ENCODE data around the gene COL4A1.

Gene COL4A1

DNA sequence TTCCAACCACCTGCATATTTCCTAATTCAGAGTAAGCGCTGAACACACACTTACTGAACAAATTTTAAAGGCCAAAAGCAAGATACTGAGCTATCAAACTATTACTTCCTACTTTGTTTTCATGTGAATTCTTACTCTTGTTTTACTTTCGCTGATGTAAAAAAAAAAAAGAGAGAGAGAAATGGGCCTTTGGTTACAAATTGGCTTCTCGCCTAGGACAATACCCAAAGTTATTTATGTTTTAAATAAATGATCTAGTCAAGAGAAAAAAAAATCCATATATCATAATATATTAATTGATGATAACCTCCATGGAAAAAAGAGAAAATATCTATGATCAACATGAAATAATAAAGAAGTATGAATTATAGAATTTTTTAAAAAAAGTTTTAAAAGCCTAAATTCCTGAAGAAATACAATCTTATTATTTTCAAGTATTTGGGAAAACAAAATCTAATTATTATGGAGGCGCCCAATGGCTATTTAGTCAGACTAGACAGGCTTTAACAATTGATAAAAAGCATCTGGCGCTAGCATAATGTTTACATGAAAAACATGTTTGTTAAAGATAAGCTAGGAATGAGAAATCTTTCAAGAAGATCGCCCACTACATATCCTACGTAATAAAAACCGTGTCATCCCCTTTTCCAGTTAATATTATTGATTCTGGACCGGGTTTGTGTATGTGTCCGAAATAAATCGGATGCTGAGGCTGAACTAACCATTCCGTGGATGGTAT is 9.0 kb downstream of the COL4A1 start:
- no peak for DNase-seq (ENCODE audit: insufficient read length, low spot score)
- FAIRE-seq: no peak

DNA sequence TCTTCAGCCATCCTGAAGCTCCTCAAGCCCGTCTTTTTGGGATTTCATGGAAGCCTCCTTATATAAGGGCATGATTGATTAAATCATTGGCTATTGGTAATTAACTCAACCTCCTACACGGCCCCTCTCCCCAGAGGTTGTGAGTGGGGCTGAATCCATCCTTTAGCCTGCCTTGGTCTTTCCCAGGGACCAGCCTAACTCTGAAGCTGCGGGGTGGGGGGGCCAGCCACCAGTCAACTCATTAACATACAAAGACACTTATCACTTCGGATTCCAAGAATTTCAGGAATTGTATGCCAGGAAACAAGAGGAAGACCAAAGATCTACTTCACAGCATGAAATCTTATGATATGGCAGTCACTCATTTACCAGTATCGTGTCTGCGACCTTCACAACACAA is 9.9 kb downstream of the COL4A1 start:
- FAIRE-seq (no peak), DNase-seq (ENCODE audit: insufficient read length, low spot score) (no peak)

DNA sequence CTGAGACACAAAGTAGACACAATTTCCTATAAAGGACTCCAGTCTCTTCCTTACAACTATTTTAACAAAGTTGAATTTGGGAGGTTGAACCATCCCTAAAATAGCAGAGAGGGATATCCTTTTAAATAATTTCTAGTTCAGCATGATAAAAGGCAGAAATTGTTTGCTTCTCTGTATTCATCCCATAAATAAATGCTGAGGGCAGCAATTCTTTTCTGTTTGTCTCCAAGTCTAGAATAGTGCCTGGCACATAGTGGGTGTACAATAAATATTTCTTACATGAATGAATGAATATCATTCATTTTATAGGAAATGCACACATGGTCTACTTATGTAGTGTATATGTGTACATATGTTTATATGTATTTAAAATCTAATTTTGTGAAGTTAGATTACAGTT is 12.3 kb downstream of the COL4A1 start:
- FAIRE-seq (no peak), DNase-seq (ENCODE audit: insufficient read length, low spot score) (no peak)

DNA sequence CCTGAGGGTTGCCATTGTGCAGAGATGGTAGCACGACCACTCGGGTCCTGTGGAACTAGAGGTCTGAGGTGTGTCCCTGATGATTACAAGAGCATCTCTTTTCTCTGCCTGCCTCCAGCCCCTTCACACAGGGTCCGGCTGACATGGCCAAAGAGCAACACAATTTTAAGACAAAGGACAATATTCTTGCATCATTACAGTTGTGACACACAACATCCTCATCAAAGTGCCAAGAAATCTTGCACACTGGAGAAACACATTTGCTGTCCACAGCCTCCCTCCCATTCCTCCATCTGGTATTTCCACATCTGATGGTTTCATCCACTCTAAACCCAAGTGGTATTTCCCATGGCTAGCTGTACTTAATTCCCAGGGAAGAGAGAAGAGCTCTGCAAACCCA is 12.8 kb downstream of the COL4A1 start:
- FAIRE-seq (no peak), DNase-seq (ENCODE audit: insufficient read length, low spot score) (no peak)

DNA sequence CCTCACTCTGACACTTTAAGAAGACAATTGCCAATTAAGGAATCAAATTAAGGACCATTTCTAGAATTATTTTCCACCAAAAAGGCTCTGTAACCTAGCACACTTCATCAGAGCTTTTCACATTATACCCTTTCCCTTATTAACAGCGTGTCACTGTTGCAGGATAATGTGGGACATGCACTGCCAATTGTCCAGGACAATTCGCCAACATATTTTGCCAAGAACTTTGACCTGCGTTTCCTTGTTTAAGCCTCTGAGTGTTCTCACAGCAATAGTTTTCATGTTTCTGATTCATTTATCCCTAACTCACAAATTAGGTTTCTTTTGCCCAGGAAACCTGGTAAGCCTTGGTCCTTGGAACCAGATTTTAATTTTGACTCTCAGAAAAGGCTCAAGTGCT is 13.3 kb downstream of the COL4A1 start:
- DNase-seq (ENCODE audit: insufficient read length, low spot score) (no peak), FAIRE-seq (no peak)

DNA sequence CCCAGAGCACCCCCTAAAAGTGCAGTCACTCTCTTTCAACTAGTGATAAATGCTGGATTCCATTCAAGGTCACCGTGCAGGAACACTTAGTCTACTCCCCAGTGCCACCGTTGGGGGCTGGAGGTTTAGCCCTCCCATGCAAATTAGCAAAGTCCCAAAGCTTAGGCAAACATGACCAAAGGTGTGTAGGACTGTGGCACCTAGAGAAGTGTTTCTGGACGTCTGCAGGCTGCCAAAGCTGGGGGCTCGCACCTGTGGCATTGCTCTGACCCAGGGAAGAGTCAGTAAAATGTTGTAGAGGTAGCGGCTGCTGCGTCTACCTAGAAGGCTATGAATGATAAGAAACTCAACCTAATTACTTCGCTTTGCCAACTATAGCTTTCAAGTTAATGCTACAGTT is 13.9 kb downstream of the COL4A1 start:
- DNase-seq (ENCODE audit: insufficient read length, low spot score): no peak
- FAIRE-seq: no peak

DNA sequence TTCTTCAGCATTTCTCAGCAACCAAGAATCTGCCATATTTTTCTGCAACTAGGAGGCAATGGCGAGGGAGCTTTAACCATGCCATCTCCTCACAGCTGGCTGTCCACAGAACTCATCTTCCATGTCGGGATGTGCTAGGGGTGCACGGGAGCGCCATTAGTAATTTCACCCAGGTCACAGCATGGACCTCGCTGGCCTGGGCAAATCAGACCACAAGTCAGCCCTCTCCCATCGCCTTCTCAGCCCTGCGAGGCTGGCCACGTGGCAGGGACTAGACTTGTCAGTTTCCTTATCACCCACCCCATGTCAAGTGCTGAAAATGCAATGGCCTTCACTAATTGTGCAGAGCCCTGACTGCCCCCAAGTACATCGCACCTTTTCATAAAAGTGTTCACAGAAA is 15.7 kb downstream of the COL4A1 start:
- no peak for FAIRE-seq
- no peak for DNase-seq (ENCODE audit: insufficient read length, low spot score)

DNA sequence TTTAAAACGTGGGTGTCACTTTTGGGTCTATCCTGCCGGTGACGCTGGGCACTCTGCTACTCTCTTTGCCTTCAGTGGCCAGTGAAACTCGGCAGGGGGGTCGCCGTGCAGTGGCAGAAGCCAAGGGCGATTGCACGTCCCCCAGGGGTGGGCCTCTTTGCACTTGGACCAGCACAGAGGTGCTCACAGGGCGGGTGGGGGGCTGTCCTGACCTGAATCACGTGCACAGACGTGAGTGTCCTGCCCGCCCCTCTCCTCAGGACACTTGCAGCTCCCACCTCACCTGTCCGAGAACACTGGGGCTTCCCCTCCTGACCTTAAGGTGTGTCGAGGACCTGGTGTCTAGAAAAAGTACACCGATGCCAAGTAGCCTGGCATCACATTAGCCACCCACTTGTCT is 16.1 kb downstream of the COL4A1 start:
- DNase-seq (ENCODE audit: insufficient read length, low spot score) (no peak), FAIRE-seq (no peak)

DNA sequence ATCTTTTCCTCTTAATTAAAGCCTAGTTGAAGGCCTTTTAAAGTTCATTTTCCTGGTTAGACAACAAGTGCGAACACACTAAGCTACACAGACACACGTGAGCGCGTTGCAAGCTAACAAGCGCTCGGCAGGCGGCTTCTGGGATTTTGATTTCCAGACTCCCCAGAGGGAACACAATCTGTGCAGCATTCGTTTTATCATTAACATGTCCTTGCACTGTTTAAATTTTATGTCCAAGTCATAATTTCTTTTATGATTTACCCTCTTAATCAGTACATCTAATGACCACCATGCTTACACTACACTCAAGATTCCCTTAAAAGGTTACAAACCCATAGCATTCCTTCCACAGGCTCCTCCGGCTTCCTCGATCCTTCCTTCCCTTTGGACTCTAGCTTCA is 16.8 kb downstream of the COL4A1 start:
- no peak for FAIRE-seq
- no peak for DNase-seq (ENCODE audit: insufficient read length, low spot score)

DNA sequence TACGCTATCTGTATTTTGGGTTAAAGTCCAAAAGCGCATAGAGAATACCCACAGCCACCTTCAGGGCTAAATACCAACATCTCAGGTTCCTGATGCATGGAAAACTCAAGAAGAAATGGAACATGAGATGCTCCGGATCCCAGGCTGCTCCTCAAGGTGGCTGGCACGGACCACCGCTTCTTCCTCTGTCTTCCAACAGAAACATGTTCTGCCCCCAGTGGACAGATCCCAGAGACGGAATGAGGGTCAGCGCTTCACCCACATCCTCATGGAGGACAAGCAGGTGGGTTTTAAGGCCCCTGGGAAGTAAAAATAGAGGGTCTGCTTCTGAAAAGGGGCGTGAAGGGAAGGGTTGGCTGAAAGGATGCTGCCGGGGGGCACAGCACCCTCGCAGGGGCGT is 17.3 kb downstream of the COL4A1 start:
- DNase-seq (ENCODE audit: insufficient read length, low spot score) (no peak), FAIRE-seq (no peak)

DNA sequence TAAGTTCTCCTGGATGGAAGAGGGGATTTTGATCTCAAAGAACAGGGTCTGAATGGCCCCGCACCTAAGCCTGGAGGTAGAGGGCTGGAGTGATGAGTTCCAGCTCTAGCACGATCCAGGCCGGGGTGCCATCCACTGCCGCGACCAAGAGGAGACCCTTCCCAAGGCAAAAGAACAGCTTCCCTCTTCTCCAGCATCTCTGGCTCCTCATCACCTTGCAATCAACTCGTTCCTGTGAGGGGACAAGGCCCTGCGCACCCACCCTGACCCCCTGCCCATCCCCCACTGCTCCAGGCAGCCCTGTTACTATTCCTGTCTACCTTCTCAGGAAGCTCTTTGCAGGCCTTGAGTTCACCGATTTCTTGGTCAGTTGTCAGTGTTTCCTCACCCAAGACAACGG is 17.8 kb downstream of the COL4A1 start:
- FAIRE-seq: no peak
- DNase-seq (ENCODE audit: insufficient read length, low spot score): no peak

DNA sequence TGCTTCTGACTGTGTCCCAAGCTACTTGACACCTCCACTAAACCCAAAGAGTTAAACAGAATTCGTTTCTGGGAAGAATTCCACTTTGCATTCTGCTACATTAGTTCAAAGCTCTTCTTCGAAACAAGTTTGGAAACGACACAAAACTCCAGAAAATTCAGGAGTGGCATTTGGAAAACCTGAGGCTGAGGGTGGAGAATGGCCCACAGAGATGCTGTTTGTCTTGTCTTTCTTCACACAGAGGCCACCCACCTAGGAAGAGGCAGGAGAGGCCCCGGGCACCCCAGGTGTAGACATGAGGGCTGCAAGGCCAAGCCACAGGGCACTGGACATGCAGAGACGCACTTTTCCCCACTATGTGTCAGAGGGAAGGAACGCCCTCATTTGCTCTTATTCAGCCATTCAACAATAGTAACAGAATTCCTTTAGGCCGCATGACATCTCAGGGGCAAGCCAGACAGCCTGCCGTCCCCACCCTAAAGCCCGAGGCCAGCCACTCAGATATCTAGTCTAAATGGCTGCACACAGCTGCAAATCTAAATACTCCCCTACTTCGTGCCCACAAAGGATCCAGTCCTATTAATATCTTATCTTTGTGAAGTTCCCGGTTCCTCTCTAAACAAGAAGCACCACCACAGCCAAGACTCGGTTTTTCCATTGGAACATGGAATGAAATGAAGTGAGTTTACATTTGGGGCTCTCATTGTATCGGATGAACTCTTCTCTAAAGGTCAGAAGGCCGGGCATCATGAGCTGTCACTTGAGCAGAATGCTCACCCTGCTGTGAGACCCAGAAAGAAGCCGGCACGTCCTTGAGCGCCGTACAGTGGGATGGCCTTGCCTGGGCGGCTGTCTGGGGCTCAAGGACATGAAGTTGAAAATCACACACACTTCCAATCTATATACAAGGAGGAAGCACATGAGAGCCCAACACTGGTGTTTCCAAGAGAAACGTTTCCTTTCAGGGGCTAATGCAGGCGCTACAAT is 19.8 kb downstream of the COL4A1 start:
- DNase-seq (ENCODE audit: insufficient read length, low spot score) (no peak), FAIRE-seq (no peak)

DNA sequence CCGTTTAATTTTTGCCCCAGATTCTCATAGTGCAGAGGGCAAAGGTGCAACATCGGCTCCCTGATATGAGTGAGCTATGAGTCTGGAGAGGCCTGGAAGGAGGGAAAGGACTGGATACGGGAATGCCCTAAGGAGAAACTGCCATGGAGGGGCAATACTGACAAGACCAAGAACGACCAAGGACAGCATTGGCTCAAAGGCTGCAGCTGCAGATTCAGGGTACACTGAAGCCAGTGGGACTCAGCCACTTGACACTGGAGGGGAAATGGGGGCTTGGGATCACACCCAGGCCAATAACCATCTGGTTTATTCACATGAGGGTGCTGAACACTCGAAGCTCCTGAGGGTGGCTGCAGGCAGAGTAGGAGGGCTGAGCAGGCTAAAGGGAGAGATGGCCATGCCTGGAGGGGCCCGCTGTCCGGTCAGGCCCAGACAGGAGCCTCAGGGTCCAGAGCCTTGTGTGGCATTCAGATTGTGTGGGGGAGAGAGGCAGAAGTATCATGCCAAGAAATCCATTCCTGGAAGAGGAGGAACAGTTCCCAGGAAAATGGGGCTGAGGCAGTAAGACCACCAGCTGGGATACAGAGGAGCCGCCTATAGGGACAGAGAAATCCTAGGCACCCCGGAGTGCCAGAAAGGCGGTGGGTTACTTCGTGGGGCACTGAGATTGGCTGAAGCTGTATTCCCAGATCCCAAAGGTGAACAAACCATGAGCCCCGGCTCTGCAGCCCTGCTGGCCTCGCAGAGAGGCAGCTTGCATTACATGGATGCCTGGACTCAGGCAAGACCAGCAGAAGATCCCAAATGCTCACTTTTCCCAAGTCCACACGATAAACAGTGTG is 20.7 kb downstream of the COL4A1 start:
- FAIRE-seq (no peak), DNase-seq (ENCODE audit: insufficient read length, low spot score) (no peak)

DNA sequence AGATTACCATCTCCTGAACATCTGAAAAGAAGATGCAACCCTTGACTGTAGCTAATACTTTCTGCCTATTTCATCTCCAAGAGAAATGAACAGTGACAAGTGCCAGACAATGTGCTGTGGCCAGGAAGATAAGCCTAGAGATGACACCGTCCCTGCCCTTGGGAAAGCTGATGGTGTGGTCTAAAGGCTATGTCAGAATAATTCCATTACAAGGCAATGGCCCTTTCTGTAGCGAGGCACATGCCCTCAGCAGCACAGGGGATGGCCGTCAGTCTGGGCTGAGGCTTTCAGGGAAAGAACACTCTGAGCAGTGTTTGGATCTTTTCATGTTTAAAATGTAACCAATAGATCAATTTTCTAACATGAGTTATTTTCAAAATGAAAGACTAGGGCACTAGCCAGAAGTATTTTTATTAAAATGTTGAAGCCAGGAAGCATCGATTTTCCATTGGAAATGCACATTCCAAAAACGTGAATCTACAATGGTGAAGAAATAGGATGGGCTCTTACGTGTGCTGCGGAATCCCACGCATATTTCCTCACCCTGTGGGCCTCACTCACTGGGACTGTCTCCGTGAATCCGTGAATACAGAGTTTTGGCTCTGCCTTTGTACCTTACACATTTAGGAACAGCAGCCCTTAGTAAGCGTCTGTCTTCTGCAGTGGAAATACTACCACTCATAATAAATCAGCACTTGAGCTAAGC is 22.0 kb downstream of the COL4A1 start:
- FAIRE-seq: no peak

DNA sequence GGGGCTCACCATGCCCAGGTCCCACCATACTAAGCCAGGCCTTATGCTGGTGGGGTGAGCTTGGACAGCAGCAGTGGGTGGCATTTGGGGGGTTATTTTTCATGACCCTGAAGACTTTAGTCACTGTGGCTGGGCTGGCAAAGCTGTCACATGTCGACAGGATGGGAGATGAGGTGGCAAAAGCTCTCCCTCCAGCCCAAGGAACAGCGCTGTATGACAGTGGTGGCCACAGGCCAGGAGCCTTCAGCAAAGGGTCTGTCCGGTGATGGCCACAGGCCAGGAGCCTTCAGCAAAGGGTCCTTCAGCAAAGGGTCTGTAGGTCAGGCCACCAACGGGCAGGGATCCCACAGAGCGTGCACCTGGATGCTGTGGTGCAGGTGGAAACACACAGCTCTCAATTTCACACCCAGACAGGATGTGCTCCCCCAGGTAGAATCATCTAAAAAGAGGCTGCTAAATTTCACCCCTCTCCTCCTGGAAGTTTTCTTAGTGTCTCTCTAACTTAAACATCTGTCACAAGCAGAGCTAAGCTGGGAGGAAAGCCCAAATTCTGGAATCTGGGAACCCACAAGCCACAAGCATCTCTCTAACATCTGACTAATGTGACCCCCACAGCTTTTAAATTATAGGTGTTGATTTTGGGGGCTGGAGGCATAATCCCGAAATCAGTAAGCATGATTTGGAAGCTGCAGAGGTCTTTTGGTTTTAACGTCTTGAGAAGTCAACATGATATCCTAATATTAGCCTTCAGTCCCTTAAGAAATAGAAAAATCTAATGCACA is 23.0 kb downstream of the COL4A1 start:
- FAIRE-seq: no peak
- no peak for DNase-seq (ENCODE audit: insufficient read length, low spot score)

More for the DNA sequence above, 22.0 kb downstream of the COL4A1 start:
- DNase-seq (ENCODE audit: insufficient read length, low spot score): no peak

DNA sequence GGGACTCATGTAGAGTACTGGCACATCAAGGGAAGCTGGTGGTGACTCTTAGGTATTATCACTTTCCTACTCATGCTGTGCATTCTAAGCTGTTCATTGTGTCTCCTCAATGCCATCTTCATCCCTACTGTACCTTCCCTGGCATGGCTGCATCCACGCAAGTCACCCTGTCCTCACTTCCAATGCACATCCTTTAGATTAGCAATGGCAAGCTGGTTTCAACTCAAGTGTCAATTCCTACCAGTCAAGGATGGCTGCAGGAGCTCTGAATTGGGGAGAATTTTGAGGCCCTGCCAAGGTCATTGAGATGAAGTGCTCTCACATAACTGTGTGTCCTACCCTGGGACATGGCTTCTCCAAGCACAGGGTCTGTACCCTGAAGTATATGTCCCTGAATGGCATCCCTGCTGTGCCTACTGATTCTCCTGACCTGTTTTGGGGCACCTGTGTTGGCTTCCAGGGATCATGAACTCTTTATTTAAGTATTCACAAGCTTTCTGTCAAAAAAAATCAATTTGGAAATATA is 24.6 kb downstream of the COL4A1 start:
- no peak for FAIRE-seq
- no peak for DNase-seq (ENCODE audit: insufficient read length, low spot score)

DNA sequence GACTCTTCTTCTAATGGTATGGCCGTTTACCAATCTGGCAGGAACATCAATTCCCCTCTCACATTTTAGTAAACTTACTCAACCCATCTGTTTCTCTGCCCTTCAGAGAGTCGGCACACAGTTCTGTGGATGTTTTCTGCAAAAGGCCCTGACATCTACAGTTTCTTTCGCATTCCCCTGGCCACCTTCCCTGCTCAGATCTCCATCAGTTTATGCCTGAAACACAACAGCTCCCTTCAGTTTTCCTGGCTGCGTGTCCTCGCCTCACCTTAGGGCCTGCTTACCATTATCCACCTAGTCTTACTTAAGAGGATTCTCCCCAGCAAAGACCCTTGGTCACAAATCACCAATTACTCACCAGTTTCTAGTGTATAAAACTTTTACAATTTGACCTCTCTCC is 25.2 kb downstream of the COL4A1 start:
- no peak for FAIRE-seq

DNA sequence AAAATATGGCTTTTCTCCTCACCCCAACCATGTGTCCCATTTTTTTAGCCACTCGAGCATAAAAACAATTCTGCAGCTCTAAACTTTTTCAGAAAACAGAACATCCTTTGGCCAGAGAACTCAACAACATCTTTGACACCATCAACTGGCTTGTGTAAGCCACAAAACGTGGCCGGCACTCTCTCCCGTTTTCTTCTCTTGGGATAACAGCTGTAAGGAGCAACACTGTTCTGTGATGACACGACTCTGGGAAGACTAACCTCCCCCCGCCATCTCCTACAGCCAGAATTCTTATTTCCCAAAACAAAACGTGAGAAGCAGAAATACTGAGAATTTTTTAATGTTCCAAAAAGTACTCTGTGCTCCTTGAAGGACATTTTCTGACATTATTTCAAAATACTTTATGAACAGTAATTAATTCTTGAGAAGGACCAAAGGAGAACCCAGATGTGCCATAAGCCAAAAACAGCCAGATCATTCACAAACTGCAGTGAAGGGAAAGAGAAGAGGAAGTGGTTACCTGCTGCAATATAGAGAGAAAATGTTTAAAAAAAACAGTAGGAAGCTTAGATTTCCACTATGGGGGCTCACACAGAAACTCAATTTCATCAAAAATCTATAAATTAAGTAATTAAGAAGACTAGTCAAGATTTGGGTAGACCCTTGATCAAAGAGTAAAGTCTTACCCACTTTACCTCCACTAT is 25.8 kb downstream of the COL4A1 start:
- no peak for DNase-seq (ENCODE audit: insufficient read length, low spot score)
- FAIRE-seq: no peak

More for the DNA sequence above, 25.2 kb downstream of the COL4A1 start:
- DNase-seq (ENCODE audit: insufficient read length, low spot score): no peak

Data from GM19239 (cell line).